Islet precursor cell (in vitro differentiated cells): ENCODE data around the gene POU2F1.
"Not testable (repeated sequence)": the region's sequence is repeated elsewhere in the genome, so short reads cannot be mapped to it uniquely, and the experiment has no call there.

Experiments
- DNase-seq: peaks from one replicate; pipeline ENCODE4 v3.0.0-alpha.2; 2018

POU2F1 gene

GRCh38 chr1:167206166-167206835 lies 14.4 kb upstream of the POU2F1 start:
- no peak for DNase-seq

GRCh38 chr1:167207940-167208623 lies 12.6 kb upstream of the POU2F1 start:
- DNase-seq, result no peak

GRCh38 chr1:167208624-167208976 lies 12.1 kb upstream of the POU2F1 start:
- no peak for DNase-seq

- no peak for DNase-seq
Measured at GRCh38 chr1:167209044-167209443, 11.6 kb upstream of the POU2F1 start.

GRCh38 chr1:167210966-167211674 lies 9.6 kb upstream of the POU2F1 start:
- DNase-seq, result peak; percentile 64

GRCh38 chr1:167212025-167212424 lies 8.7 kb upstream of the POU2F1 start:
- DNase-seq, result no peak

GRCh38 chr1:167216809-167217208 lies 3.9 kb upstream of the POU2F1 start:
- DNase-seq, result no peak

GRCh38 chr1:167219194-167219593 lies 1.5 kb upstream of the POU2F1 start:
- no peak for DNase-seq

GRCh38 chr1:167219646-167220536 lies 795 bp upstream of the POU2F1 start:
- DNase-seq, result peak; percentile 93

- no peak for DNase-seq
Measured at GRCh38 chr1:167221126-167221737, 546 bp downstream of the POU2F1 start.

- DNase-seq, result peak; percentile 88
Measured at GRCh38 chr1:167221738-167222610, 1.3 kb downstream of the POU2F1 start.

- DNase-seq, result no peak
Measured at GRCh38 chr1:167223144-167224103, 2.7 kb downstream of the POU2F1 start.

GRCh38 chr1:167224734-167225235 lies 4.1 kb downstream of the POU2F1 start:
- DNase-seq, result not testable (repeated sequence)

- DNase-seq, result no peak
Measured at GRCh38 chr1:167225920-167226319, 5.2 kb downstream of the POU2F1 start.

GRCh38 chr1:167227934-167228378 lies 7.3 kb downstream of the POU2F1 start:
- no peak for DNase-seq

GRCh38 chr1:167229719-167230385 lies 9.2 kb downstream of the POU2F1 start:
- no peak for DNase-seq

GRCh38 chr1:167230437-167230836 lies 9.8 kb downstream of the POU2F1 start:
- no peak for DNase-seq

- DNase-seq, result no peak
Measured at GRCh38 chr1:167231873-167232450, 11.3 kb downstream of the POU2F1 start.

GRCh38 chr1:167232801-167233200 lies 12.1 kb downstream of the POU2F1 start:
- no peak for DNase-seq
